GM12878 (cell line): ENCODE data around the gene SELENOS. TPM values are rescaled to one million over a fixed set of nuclear protein-coding genes. Genes with fewer than 3 reads are reported as not detected.
A peak's percentile ranks its signal among the peaks of the same experiment; 100 is the strongest.

ENCODE experiments used
- ATF7 ChIP-seq: fragments of 450-650 bp; IDR thresholded peaks from 2 replicates; pipeline ENCODE4 v1.6.1; 2016; ENCODE audit warnings: low read depth, mild to moderate bottlenecking
- CREB1 ChIP-seq: IDR thresholded peaks from 2 replicates; pipeline ENCODE4 v1.6.1; 2012; ENCODE audit warnings: low read depth, mild to moderate bottlenecking, inconsistent platforms
- CTCF ChIP-seq, 3 experiments: IDR thresholded peaks in 2 of 3; conservative IDR thresholded peaks in 1 of 3; 2 replicates each; pipeline ENCODE4 v1.5.1; 2011; ENCODE audit warnings: low read depth in 3 of 3, low read length in 3 of 3, mild to moderate bottlenecking in 3 of 3, control low read depth in 2 of 3, moderate library complexity in 2 of 3, inconsistent platforms in 1 of 3, mixed read lengths in 1 of 3; ENCODE audit not compliant: control insufficient read depth in 2 of 3, insufficient read depth in 1 of 3; ENCODE audit errors: extremely low read depth in 1 of 3
- GABPA ChIP-seq: IDR thresholded peaks from 2 replicates; pipeline ENCODE4 v1.6.1; 2014; ENCODE audit warnings: antibody characterized with exemption, low read depth, mild to moderate bottlenecking, inconsistent platforms
- HCFC1 ChIP-seq: fragments of 150-350 bp; IDR thresholded peaks from 2 replicates; pipeline ENCODE4 v1.6.1; 2014; ENCODE audit warnings: low read length
- HSF1 ChIP-seq: fragments of 150-350 bp; IDR thresholded peaks from 2 replicates; pipeline ENCODE4 v1.6.1; 2014; ENCODE audit warnings: mild to moderate bottlenecking, low read depth, low read length
- MEF2A ChIP-seq: IDR thresholded peaks from 2 replicates; pipeline ENCODE4 v1.6.1; 2011; ENCODE audit warnings: low read depth, mild to moderate bottlenecking, low read length, moderate library complexity; ENCODE audit not compliant: insufficient read depth
- MEF2B ChIP-seq: fragments of 450-650 bp; IDR thresholded peaks from 2 replicates; pipeline ENCODE4 v1.6.1; 2018; ENCODE audit warnings: mild to moderate bottlenecking, moderate library complexity; ENCODE audit not compliant: partially characterized antibody, poor library complexity, severe bottlenecking
- MTA2 ChIP-seq: fragments of 450-650 bp; IDR thresholded peaks from 2 replicates; pipeline ENCODE4 v1.6.1; 2016; ENCODE audit warnings: low read depth, mild to moderate bottlenecking, moderate library complexity
- RB1 ChIP-seq: fragments of 450-650 bp; formaldehyde crosslinking; IDR thresholded peaks from 2 replicates; pipeline ENCODE4 v1.6.1; 2017; ENCODE audit warnings: mild to moderate bottlenecking, borderline replicate concordance
- RBBP5 ChIP-seq: fragments of 200-600 bp; sonication (generic); conservative IDR thresholded peaks from 2 replicates; pipeline ENCODE4 v1.6.1; 2016
- RCOR1 ChIP-seq: conservative IDR thresholded peaks from 2 replicates; pipeline ENCODE4 v1.6.1; 2012; ENCODE audit warnings: low read depth, low read length, improper control_type of control experiment
- SMAD1 ChIP-seq: fragments of 450-650 bp; IDR thresholded peaks from 2 replicates; pipeline ENCODE4 v1.6.1; 2018; ENCODE audit warnings: mild to moderate bottlenecking, low read depth; ENCODE audit not compliant: partially characterized antibody
- TCF3 ChIP-seq: IDR thresholded peaks from 2 replicates; pipeline ENCODE4 v1.6.1; 2012; ENCODE audit warnings: low read depth, mild to moderate bottlenecking, low read length, borderline replicate concordance; ENCODE audit not compliant: insufficient read depth
- ZBED1 ChIP-seq: IDR thresholded peaks from 2 replicates; pipeline ENCODE4 v1.6.1; 2016; ENCODE audit warnings: borderline replicate concordance
- ZBTB33 ChIP-seq: fragments of 450-650 bp; IDR thresholded peaks from 2 replicates; pipeline ENCODE4 v1.6.1; 2017; ENCODE audit warnings: mild to moderate bottlenecking
- ZNF207 ChIP-seq: fragments of 450-650 bp; IDR thresholded peaks from 2 replicates; pipeline ENCODE4 v1.6.1; 2014; ENCODE audit warnings: antibody characterized with exemption, mild to moderate bottlenecking, borderline replicate concordance
- polyA plus RNA-seq, 11 experiments: library from polyadenylated mRNA; depleted of rRNA in 4 of 11; unstranded in 6 of 11; stranded (reverse) in 5 of 11; fragments of >200 nt; fragmentation: Nextera tagmentation in 4 of 11; fragmentation: Illumina TruSeq in 1 of 11; extraction: Ambion mirVana in 4 of 11; extraction: Trizol in 1 of 11; gene quantifications; 1 replicate in 1 of 11; 2 replicates in 10 of 11; pipeline versions ENCODE4 v1.2.1 to v1.2.3, GENCODE V29; 2011 to 2016; ENCODE audit warnings: inconsistent platforms in 2 of 11, missing spikeins in 2 of 11, low read depth in 1 of 11
- total RNA-seq, 4 experiments: library from RNA; depleted of rRNA in 3 of 4; stranded (reverse); fragments of >200 nt in 3 of 4; fragmentation: Illumina TruSeq in 1 of 4; extraction: Trizol in 1 of 4; gene quantifications; 2 replicates each; pipeline versions ENCODE4 v1.2.1 to v1.2.3, GENCODE V29; 2013 to 2021
- TF ChIP-seq, protein P1 (sequence below): fragments of 450-650 bp; formaldehyde crosslinking; IDR thresholded peaks from 2 replicates; pipeline ENCODE4 v1.4.0; 2020; ENCODE audit warnings: mild to moderate bottlenecking, moderate library complexity
- TF ChIP-seq, protein P2 (sequence below): fragments of 450-650 bp; IDR thresholded peaks from 2 replicates; pipeline ENCODE4 v1.6.1; 2016; ENCODE audit warnings: mild to moderate bottlenecking

SELENOS gene
- total and polyA plus RNA-seq, 10 of the 15 experiments (the other 5 are each of a cell fraction or from before 2014, with no cell fraction given): 25.8 to 90.1 (median 37.3) TPM

DNA sequence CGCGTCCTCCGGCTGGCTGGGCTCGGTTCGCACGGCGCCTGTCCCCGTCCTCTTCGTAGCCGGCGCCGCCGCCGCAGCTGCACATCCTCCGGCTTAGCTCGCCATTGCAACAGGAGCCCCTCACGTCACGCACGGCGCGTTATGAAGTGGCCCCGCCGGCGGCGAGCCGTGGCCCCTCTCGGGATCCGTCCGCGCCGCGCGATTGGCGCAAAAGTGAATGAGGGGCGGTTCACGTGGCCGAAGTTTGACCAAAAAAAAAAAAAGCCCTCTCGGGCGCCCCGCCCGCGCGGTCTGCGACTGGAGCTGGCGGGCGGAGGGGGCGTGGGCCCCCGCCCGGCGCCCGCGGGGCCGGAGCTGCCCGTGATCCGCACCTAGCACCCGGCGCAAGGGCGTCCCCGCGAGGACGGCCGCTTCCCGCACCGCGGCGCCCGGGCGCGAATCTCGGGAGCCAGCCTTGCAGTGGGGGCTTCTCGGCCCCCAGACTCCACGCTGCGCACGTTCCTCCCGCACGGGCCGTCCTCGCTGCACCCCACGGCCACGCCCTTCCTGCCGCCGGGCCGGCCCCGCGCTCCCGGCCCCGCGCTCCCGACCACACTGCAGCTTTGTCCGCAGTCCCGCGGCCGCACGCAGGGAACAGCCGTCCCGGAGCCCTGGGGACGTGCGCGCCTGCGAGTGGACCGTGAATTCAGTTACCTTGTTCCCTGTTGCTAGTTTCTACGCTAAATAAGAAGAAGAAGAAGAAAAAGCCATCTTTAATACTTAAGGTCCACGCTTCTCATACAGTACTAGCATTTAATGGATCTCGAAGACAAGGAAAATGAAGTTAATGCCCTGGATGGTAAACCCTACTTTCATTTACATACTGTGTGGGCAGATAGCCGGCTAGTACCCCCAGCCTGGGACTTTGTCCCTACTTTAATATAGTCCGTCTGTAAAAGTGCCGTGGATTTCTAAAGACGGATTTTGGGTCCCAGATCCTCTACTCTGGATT is 25.2 kb downstream of the SELENOS start, which contains the start of gene CHSY1 (continued):
- TF ChIP-seq ZBED1 (no peak), CREB1 (peak; percentile 88), SMAD1 (no peak), ZNF207 (no peak), HCFC1 (peak; percentile 52), HSF1 (no peak), ZBTB33 (no peak), RCOR1 (no peak), RBBP5 (no peak), MEF2A (no peak), TCF3 (no peak), MEF2B (no peak), CTCF (IDR thresholded peaks at IDR 0.05 in 2 of 3, conservative IDR thresholded peaks at IDR 0.05 in 1 of 3; ENCODE audit: control insufficient read depth in 2 of 3, extremely low read depth in 1 of 3, insufficient read depth in 1 of 3, low read depth in 3 of 3, low read length in 3 of 3) (peak; percentile 17 to 47 (median 17); a peak in 3 of 6 replicates), MTA2 (no peak), RB1 (peak; percentile 67; the same call in 1 of the 2 replicates), ATF7 (no peak), GABPA (no peak)
- TF ChIP-seq, protein P1, sequence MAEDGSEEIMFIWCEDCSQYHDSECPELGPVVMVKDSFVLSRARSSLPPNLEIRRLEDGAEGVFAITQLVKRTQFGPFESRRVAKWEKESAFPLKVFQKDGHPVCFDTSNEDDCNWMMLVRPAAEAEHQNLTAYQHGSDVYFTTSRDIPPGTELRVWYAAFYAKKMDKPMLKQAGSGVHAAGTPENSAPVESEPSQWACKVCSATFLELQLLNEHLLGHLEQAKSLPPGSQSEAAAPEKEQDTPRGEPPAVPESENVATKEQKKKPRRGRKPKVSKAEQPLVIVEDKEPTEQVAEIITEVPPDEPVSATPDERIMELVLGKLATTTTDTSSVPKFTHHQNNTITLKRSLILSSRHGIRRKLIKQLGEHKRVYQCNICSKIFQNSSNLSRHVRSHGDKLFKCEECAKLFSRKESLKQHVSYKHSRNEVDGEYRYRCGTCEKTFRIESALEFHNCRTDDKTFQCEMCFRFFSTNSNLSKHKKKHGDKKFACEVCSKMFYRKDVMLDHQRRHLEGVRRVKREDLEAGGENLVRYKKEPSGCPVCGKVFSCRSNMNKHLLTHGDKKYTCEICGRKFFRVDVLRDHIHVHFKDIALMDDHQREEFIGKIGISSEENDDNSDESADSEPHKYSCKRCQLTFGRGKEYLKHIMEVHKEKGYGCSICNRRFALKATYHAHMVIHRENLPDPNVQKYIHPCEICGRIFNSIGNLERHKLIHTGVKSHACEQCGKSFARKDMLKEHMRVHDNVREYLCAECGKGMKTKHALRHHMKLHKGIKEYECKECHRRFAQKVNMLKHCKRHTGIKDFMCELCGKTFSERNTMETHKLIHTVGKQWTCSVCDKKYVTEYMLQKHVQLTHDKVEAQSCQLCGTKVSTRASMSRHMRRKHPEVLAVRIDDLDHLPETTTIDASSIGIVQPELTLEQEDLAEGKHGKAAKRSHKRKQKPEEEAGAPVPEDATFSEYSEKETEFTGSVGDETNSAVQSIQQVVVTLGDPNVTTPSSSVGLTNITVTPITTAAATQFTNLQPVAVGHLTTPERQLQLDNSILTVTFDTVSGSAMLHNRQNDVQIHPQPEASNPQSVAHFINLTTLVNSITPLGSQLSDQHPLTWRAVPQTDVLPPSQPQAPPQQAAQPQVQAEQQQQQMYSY: no peak
- TF ChIP-seq, protein P2, sequence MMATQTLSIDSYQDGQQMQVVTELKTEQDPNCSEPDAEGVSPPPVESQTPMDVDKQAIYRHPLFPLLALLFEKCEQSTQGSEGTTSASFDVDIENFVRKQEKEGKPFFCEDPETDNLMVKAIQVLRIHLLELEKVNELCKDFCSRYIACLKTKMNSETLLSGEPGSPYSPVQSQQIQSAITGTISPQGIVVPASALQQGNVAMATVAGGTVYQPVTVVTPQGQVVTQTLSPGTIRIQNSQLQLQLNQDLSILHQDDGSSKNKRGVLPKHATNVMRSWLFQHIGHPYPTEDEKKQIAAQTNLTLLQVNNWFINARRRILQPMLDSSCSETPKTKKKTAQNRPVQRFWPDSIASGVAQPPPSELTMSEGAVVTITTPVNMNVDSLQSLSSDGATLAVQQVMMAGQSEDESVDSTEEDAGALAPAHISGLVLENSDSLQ: no peak
